DMS53 treated with DMSO at 0.1 percent for 48 hours (cell line): ENCODE measurements around the gene SDS.
A peak's percentile ranks its signal among the peaks of the same experiment; 100 is the strongest.

Source experiments
- DNase-seq: peaks from one replicate; lab custom pipeline; 2025; ENCODE audit not compliant: unreplicated experiment; lab: John Stamatoyannopoulos, UW

SDS gene

DNA sequence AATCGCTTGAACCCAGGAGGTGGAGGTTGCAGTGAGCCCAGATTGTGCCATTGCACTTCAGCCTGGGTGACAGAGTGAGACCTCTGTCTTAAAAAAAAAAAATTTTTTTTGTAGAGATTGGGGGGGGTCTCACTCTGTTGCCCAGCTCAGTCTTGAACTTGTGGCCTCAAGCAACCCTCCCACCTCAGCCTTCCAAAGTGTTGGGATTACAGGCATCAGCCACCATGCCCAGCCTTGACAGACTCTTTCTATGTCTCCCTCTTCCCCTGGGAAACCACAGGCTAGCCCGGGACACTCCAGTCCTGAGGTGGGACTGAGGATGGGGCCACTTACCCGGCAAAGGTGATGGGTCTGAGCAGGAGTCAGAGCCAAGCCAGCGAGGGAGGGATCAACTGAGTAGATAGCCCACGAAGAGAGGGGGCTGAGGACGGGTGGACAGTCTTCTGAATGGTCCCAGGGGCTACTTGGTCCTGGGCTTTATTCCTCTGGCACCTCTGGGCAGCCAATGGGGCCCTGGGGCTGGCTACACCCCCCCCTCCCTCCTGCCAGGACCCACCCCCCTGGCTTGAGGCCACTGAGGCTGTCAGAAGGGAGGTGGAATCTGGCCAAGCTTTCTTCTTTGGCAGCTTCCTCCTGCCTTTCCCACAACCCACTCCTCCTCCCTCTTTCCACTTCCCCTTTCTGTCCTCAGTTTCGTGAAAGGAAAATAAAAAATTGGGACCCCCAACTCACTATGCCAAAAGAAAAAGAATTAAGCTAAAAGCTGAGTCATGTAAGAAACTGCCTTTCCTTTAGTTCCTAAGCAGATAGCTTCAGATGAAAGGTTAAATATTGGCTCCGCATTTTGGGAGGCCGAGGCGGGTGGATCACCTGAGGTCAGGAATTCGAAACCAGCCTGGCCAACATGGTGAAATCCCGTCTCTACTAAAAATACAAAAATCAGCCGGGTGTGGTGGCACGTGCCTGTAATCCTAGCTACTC lies at the start of gene SDS:
SDS (minus strand) TSS at position 453 of the 981 bp plus-strand sequence. CDS start 4,179 bp downstream, outside the sequence.
- DNase-seq: no peak

- DNase-seq: no peak
These were observed 49.6 kb upstream of the SDS start for GRCh38 chr12:113453330-113453729.

DNA sequence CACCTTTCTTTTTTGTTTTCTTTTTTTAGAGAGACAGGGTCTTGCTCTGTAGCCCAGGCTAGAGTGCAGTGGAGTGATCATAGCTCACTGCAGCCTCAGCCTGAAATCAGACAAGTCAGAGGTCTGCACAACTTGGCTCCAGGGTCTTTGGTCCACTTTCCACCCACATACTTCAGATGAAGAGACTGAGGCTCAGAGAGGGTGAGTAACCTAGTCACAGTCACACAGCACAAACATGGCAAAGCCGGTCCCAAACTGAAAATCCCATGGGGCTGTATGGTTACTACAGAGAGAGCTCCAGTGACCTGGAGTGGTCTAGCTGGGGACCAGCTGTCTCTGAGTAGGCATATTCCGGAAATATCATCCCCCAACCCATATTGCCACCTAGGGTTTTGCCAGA lies 48.8 kb upstream of the SDS start:
- no peak for DNase-seq

GRCh38 chr12:113449839-113450238 lies 46.2 kb upstream of the SDS start:
- DNase-seq: no peak

DNA sequence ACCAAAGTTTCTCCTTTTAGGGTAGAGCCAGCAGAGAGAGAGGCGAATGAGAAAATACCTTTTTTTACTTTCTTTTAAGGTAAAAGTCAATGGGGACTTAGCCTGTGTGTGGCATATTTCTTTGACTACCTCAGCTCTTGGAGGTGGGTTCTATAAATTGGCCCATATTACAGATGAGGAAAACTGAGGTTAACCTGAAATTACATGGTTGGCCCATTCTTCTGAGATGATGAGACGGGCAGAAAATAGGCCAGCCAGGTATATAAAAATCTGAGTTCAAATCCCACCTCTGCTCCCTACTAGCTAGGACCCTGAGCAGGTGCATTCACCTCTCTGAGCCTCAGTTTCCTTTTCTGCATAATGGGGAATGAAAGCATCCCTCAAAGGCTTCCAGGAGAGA lies 45.6 kb upstream of the SDS start:
- no peak for DNase-seq

DNA sequence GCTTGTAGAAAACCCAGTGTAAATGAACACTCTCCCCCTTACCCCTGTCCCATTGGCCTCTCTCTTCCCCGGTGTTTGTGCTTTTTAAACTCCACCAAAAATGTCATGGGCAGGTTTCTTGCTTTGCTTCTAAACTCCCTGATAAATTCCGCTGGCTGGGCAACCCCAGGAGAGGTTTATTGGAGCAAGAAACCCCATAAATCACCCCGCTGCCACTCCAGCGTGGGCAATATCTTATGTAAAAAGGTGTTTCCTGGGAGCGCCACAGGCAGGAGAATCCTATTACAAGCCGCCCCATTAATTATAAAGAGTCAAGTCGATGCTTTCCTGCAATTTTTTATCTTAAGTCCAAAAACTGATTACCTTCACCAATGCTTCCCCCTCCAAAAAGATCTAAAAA lies 45.2 kb upstream of the SDS start:
- DNase-seq: no peak

- no peak for DNase-seq
These were observed 42.0 kb upstream of the SDS start for GRCh38 chr12:113445544-113446171.

- DNase-seq: no peak
These were observed 39.4 kb upstream of the SDS start for GRCh38 chr12:113443030-113443539.

DNA sequence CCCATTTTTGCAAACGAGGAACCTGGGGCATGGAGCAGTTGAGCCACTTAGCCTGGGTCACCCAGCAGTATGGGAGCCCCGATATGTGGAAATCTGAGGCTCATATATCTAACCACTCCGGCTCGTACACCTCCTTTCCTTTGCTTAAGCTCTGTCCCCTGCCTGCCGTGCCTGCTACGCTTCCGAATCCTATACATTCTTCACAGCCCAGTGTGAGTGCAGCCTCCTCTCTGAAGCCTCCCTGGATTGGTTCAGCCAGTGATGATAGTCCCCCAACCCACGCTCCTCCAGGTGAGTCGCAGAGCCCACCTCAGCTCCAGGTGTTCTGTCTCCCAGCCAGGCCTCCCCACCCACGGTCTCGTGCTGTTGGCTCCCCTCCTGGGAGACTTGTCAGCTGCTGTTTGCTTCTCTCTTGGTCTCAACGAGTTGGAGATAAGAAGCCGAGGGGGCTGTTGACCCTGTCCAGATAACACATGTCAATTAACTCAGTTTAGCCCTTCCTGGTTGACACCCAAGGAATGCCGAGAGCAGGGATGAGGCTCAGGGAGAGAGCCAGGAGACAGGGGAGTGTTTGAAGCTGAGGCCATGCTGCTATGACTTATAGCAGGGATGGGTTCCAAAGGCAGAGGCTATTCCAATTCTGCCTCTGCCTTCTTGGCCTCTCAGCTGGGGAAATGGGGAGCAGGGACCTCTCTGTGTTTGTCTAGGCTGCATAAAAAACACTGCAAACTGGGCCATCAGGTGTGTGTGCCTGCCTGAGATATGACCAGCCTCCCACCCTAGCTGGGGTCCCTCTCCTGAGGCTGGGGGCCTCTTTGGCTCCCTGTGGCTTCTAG lies 37.5 kb upstream of the SDS start:
- DNase-seq: no peak

- DNase-seq: no peak
These were observed 36.6 kb upstream of the SDS start for GRCh38 chr12:113440336-113440735.

DNA sequence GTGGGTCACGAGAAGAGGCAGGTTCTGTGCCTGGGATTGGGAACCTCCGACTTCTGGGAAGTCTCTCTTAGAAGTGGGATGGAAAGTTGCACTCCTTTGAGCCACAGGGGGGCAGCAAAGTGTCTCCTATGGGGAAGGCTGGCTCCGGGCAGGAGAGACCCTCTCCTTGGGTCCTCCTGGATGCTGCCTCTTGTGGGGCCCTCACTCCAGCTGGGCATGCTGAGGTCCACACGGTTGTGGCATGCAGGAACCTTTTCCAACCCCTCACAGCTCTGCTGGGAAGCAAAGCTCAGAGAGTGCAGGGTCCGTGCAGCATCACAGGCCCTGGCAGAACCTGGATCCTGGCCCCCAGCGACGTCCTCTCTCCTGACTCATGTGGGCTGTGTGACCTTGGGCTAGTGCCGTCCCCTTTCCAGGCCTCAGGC lies 35.9 kb upstream of the SDS start:
- peak; percentile 46 for DNase-seq

GRCh38 chr12:113439301-113439597 lies 35.6 kb upstream of the SDS start:
- no peak for DNase-seq

GRCh38 chr12:113438523-113439300 lies 35.0 kb upstream of the SDS start:
- no peak for DNase-seq

GRCh38 chr12:113437729-113438100 lies 34.0 kb upstream of the SDS start:
- no peak for DNase-seq

DNA sequence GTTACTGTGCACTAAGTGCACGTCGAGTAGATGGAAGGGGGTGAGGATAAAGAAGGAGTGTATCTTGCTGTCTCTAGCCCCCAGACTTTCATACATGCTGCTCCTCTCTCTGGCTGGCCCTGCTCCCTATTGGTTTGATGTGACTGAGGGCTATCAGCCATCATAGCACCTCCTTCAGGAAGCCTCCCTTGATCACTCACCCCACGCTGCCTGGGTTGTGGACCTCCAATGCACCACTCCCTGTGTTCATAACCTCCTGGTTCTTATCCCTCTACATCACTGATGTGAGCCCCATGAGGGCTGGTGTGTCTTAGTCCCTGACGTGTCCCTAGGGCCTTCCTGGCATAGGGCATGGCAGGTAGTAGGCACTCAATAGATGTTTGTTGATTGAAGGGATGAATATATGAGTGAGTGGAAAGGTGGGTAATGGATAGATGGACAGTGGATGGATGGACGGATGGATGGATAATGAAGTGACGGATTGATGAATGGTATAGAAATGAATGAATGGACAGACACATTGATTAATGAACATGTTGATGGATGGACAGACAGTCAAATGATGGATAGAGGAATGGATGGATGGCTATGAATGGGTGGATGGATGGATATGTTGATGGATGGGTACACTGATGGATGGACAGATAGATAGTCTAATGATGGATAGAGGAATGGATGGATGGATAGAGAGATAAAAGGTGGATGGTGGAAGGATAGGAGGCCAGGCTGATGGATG lies 33.5 kb upstream of the SDS start:
- no peak for DNase-seq

DNA sequence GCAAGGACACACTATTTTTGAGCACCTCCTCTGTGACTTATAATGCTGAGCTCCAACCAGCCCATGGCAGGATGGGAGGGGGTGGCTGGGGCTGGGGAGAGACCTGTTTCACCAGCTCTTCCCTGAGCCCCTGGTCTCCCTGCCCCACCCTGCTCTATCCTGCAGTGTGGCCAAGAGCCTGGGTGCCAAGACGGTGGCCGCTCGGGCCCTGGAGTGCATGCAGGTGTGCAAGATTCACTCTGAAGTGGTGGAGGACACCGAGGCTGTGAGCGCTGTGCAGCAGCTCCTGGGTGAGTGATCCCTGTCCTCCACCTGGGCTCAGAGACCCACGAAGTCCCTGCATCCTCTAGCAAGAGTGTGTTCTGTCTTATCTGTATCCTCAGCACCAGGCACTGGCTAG lies 32.9 kb upstream of the SDS start:
- DNase-seq: no peak

DNA sequence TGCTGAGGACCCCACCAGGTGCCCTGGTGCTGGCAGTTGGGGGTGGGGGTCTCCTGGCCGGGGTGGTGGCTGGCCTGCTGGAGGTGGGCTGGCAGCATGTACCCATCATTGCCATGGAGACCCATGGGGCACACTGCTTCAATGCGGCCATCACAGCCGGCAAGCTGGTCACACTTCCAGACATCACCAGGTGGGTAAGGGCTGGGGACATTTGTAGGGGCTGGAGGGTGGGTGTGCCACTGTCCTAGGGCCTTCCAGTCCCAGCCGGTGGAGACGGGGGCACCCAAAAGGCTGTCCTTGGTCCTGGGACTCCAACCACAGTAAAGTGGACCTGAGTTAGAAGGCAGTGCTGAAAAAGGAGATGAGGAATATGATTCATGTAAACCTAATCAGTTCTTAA lies 31.7 kb upstream of the SDS start:
- DNase-seq: no peak

- no peak for DNase-seq
These were observed 29.3 kb upstream of the SDS start for GRCh38 chr12:113432986-113433385.

DNA sequence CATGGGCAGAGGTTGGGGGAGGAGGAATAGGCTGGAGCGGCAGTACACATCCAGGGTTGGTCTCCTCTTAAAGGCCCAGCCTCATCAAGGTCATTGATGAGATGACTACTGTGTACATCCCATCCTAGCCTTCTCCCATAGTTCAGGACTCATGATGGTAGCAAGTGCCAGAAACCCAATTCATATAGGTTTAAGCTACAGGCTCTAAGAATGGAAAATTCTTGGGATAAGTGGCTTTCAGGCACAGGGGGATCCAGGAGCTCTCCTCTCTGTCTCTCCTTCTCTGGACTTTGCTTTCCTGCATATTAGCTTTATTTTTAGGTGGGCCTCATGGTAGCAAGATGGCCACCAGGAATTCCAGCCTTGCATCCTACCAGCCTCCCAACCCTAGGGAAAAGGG lies 24.8 kb upstream of the SDS start:
- DNase-seq: no peak

- DNase-seq: no peak
These were observed 24.2 kb upstream of the SDS start for GRCh38 chr12:113427882-113428281.
